Cardiac muscle cell (in vitro differentiated cells and primary cell): Measurements from ENCODE around the gene GRXCR2. TPM values are rescaled to one million over a fixed set of nuclear protein-coding genes. Genes with fewer than 3 reads are reported as not detected.
"Not testable (repeated sequence)": the region's sequence is repeated elsewhere in the genome, so short reads cannot be mapped to it uniquely, and the experiment has no call there.

Source experiments
- DNase-seq, 2 donors: peaks; one replicate each; pipeline versions ENCODE4 v3.0.0 to v3.0.0-alpha.2; 2010 to 2017; ENCODE audit warnings: low read depth in 1 of 2, low spot score in 1 of 2
- H3K27ac ChIP-seq: fragments of 200-600 bp; sonication (generic); 2 replicates; pipeline ENCODE4 v1.5.1; 2016
- H3K27me3 ChIP-seq: fragments of 200-600 bp; sonication (generic); 2 replicates; pipeline ENCODE4 v1.6.0; 2016; ENCODE audit warnings: control low read depth
- H3K36me3 ChIP-seq: fragments of 200-600 bp; sonication (generic); 2 replicates; pipeline ENCODE4 v1.5.1; 2016; ENCODE audit warnings: control low read depth
- H3K4me1 ChIP-seq: fragments of 200-600 bp; sonication (generic); 2 replicates; pipeline ENCODE4 v1.8.1; 2017; ENCODE audit warnings: low read depth, mild to moderate bottlenecking, mixed run types
- H3K4me3 ChIP-seq: fragments of 200-600 bp; sonication (generic); 2 replicates; pipeline ENCODE4 v1.5.1; 2016; ENCODE audit warnings: mild to moderate bottlenecking
- H3K9me3 ChIP-seq: fragments of 200-600 bp; sonication (generic); 2 replicates; pipeline ENCODE4 v1.5.1; 2017; ENCODE audit warnings: low read depth, mild to moderate bottlenecking, control low read depth
- CTCF ChIP-seq: IDR thresholded peaks from 2 replicates; pipeline ENCODE4 v1.5.1; 2012; ENCODE audit warnings: low read depth, mild to moderate bottlenecking, low read length
- polyA plus RNA-seq: library from polyadenylated mRNA; unstranded; fragments of >200 nt; fragmentation: Nextera tagmentation; extraction: Ambion mirVana; gene quantifications from 2 replicates; pipeline ENCODE4 v1.2.1, GENCODE V29; 2016
- total RNA-seq: library from RNA; depleted of rRNA; stranded (reverse); fragments of >200 nt; gene quantifications from 2 replicates; pipeline ENCODE4 v1.2.3, GENCODE V29; 2016

The GRXCR2 gene
- total and polyA plus RNA-seq, 2 experiments from 2014 or later, result not detected

GRCh38 chr5:145838276-145838675 is 34.5 kb downstream of the GRXCR2 start:
- no peaks in the 10 kb centered on the region for H3K9me3 ChIP-seq
- H3K4me1 ChIP-seq, result peaks cover 3% of the 10 kb centered on the region
- peak in 1 of 2 donors; percentile 44 for DNase-seq
- H3K27ac ChIP-seq, result no peak overlapping the region
- H3K36me3 ChIP-seq, result no peaks in the 10 kb centered on the region
- no peak overlapping the region for H3K4me3 ChIP-seq
- TF ChIP-seq CTCF, result no peak
- no peaks in the 10 kb centered on the region for H3K27me3 ChIP-seq

GRCh38 chr5:145836241-145836640 is 36.6 kb downstream of the GRXCR2 start:
- not testable (repeated sequence) for H3K4me3 ChIP-seq, H3K9me3 ChIP-seq, H3K36me3 ChIP-seq, H3K27me3 ChIP-seq, DNase-seq, H3K27ac ChIP-seq, H3K4me1 ChIP-seq

DNA sequence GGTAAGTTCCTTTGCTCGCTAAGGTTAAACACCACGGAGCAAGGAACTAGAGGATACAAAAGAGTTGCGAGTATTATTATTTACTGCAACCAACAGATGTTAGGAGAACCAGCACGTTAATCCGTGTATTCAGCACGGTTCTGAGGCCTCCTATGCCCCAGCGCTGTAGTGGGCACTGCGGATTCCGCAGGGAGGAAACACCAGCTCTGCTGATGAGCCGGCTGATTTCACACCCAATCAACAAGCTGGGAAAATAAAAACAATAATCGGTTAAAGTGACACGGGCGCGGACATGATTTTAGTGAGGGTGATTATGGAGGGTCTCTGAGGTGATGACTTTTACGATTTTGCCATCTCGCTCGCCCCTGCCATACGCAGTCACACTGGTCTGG is 37.0 kb downstream of the GRXCR2 start:
- H3K4me1 ChIP-seq, result peaks cover 3% of the 10 kb centered on the region
- no peak for TF ChIP-seq CTCF
- no peak for DNase-seq
- H3K9me3 ChIP-seq, result no peaks in the 10 kb centered on the region
- H3K4me3 ChIP-seq, result peak overlapping the region; percentile 41
- peak overlapping the region; percentile 5 for H3K27ac ChIP-seq
- no peaks in the 10 kb centered on the region for H3K36me3 ChIP-seq
- H3K27me3 ChIP-seq, result no peaks in the 10 kb centered on the region

DNA sequence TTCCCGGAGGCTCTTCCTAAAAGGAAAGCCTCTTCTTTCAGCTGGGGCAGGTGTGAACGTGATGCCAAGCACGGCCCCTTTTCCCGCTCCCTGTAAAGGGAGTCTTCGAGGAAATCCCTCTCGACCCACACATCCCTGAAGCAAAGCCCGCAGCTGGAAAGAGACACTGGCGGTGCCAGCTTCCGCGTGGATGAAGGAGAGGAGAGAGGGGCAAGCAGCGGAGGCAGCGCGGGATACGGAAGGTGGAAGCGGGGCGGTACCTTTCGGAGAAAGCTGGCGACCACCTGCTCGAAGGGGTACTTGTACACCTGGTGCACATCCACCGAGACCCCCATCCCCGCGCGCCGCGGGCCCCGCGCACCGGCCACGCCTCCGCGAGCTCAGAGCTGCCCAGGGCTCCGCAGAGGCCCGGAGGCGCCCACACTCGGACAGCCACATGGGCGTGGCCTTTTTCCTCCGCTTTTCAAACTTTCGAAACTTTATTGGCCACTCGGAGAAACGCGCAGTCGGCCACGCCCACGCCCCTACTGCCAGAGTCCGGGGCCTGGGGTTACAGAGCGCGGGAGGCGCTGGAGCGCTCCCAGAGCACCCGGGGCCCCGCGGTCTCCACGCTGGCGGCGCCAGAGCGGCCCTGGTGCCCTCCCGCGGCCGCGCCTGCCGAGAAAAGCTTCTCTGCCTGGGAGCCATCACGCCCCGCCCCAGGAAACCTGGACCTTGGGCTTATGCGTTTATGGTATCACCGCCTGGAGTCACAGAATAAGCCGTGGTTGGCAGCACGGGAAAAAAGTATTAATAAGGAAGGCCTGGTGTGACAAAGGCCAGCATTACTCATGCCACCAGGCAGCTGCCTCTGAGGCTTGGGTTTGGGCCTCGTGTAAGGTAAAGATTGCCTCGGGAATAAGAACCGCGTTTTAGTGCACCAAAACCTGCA is 37.6 kb downstream of the GRXCR2 start, which contains the start of gene PRELID2:
Gene PRELID2 (minus strand): TSS at position 426 of the 931 bp plus-strand sequence. CDS start 91 bp downstream, at position 335.
- H3K9me3 ChIP-seq, result no peaks in the 10 kb centered on the region
- DNase-seq, result peak; percentile 94 to 97
- H3K27me3 ChIP-seq, result no peaks in the 10 kb centered on the region
- H3K4me1 ChIP-seq, result peaks cover 7% of the 10 kb centered on the region
- no peak for TF ChIP-seq CTCF
- peak within 1 kb of the TSS; percentile 5 for H3K27ac ChIP-seq
- no peaks in the 10 kb centered on the region for H3K36me3 ChIP-seq
- peak within 1 kb of the TSS; percentile 41 for H3K4me3 ChIP-seq

DNA sequence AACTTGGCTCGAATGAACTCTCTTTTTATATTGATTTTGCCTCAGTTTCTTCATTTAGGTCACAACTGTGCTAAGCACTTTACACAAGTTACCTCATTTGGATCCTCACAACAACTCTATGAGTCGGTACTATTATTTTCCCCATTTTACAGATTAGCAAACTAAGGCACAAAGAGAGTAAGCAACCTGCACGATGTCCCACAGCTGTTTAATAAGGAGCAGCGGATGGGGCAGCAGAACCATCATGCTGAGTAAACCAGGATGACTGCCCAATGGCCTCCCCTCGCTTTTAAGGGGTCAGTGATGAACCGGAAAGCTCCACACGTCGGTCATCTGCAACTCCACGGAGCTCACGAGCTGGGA is 38.3 kb downstream of the GRXCR2 start:
- peaks cover 8% of the 10 kb centered on the region for H3K4me1 ChIP-seq
- TF ChIP-seq CTCF, result no peak

DNA sequence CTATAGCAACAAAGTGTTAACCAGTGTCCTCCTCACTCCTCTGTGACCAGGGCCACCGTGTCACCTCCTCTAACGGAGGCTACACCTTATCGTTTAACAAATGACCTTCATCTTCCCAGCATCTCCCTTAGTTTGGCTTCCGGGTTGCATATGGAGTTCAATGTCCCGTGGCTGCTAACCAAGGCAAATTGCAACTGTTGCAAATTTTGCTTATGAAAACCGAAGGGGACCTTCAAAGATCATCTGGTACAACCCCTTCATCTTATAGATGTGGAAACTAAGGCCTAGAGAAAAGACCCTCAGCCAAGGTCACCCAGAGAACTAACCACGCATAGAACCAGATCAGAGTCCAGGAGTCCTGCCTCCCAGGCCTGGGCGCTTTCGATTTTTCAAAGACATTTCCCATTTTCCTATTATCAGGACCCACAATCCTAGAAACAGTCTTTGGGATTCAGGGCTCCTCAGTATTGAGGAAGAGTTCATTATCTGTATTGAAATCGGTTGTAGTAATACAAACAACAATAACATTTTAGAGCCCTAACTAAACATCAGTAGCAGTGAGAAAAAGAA is 39.1 kb downstream of the GRXCR2 start:
- TF ChIP-seq CTCF, result no peak
- Histone ChIP-seq H3K9me3 (no peaks in the 10 kb centered on the region), H3K27ac (no peak overlapping the region), H3K27me3 (no peaks in the 10 kb centered on the region), H3K36me3 (no peaks in the 10 kb centered on the region), H3K4me3 (peak overlapping the region; percentile 41), H3K4me1 (peaks cover 8% of the 10 kb centered on the region)
- no peak for DNase-seq

More for the DNA sequence above, 38.3 kb downstream of the GRXCR2 start:
- no peaks in the 10 kb centered on the region for H3K9me3 ChIP-seq
- H3K27me3 ChIP-seq, result no peaks in the 10 kb centered on the region
- no peaks in the 10 kb centered on the region for H3K36me3 ChIP-seq
- H3K4me3 ChIP-seq, result peak overlapping the region; percentile 41
- DNase-seq, result no peak
- H3K27ac ChIP-seq, result no peak overlapping the region
